Activated CD4-positive, alpha-beta T cell treated with anti-CD3 and anti-CD28 coated beads, Interleukin-2, Interleukin-6, amounts not matched to agents 100 ng/mL and 50 ng/mL, durations not matched to agents 16 hours and 8 hours (primary cell): ENCODE results near the gene NRCAM.
"Not testable (repeated sequence)": the region's sequence is repeated elsewhere in the genome, so short reads cannot be mapped to it uniquely, and the experiment has no call there.

Experiments
- DNase-seq: peaks from one replicate; pipeline ENCODE4 v3.0.0-alpha.2; 2020

The NRCAM gene

DNA sequence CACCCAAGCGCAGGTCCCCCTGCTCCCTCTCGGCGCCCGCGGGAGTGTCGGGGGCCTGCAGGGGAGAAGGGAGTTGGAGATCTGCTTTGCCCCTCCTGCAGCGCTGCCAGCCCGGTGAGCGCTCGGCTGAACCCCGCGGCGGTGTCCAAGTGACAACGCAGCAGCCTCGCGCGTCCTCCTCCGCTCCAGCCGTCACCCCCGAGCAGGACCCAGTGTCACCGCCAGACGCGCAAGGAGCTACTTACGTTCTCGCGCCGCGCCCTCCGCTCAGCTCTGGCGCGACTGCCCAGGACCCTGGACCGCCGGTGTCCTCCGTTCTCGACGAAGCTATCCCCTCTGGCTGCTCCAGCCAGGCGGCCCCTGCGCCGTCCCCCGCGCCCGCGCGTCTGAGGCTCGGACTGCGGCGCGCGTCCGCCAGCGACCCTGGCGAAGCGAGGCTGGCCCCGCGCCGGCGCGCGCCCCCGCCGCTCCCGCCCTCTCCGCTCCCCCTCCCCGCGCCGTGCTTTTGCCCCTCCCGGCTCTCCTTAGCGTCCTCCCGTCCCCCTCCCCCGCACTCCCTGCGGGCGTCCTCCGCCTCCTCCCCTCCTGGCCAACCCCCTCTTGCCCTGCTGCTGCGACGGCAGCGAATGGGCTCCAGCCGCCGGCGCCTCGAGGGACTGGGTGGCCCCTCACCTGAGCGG lies at the start of gene NRCAM:
Gene NRCAM (minus strand): TSS at position 439 of the 680 bp plus-strand sequence. CDS start 216,372 bp downstream, outside the sequence.
- DNase-seq, result peak; percentile 15

DNA sequence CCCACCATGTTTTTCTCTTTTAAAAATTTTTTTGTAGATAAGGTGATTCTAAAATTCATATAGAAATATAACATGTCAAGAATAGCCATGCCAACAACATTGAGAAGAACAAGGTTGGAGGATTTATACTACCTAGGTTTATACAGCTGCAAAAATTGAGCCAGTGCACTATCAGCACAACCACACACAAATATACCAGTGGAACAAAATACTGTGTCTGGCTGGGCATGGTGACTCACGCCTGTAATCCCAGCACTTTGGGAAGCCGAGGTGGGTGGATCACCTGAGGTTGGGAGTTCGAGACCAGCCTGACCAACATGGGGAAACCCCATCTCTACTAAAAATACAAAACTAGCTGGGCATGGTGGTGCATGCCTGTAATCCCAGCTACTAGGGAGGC lies 48.3 kb upstream of the NRCAM start:
- not testable (repeated sequence) for DNase-seq

DNA sequence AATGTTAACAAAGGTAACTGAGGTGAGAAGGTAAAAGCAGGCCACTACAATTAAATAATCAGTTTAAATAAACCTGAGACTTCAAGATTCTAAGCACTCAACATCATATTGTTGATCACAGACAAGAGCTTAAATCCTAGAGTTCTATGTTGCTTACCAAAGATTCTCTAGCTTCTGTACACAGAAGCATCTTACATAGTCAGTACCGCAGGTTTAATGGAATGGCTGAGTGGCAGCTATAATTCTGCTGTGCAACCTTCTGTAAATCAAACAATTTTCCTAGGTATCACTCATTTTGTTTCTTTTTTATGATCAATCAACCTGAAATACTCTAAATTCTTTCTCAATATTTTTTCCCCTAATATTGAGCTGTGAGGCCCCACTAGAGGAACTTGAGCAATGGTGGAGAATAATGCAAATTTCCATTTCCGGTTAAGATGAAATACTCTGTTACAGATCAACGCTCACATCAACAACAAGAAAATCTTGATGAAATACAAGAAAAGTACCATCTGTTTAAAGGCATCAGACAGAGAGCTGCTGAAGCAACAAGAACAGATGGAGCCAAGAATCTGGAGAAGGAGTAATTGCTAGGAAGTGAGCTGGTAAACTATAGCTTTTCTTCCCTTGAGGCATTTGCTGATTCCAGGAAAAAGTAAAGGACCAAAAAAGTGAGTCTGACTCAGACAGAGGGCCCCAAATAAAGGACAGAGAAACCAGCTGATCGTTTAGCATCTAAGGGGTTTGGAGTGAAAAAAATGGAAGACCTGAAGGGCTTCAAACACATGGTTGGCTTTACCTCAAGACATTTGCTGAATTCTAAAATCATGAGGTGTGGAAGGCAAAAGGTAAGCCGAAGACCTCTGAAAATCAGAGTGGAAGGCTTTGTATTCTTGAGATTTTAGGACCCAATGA lies 47.1 kb upstream of the NRCAM start:
- DNase-seq, result no peak

DNA sequence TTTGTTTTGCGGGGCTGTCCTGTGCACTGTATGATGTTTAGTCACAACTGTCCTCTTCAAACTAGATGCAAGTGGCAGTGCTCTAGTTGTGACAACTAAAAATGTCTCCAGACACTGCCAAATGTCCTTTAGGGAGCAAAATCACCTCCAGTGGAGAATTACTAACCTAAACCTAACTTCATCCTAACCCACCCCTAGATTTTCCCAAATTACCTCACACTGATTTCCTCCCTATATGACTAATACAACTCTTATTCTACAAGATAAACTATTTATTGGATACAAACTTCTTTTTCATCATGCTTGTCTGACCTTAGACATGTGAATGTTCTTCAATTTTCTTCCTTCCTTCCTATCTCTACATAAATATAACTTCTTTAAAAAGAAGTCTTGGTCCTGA lies 43.3 kb upstream of the NRCAM start:
- no peak for DNase-seq

DNA sequence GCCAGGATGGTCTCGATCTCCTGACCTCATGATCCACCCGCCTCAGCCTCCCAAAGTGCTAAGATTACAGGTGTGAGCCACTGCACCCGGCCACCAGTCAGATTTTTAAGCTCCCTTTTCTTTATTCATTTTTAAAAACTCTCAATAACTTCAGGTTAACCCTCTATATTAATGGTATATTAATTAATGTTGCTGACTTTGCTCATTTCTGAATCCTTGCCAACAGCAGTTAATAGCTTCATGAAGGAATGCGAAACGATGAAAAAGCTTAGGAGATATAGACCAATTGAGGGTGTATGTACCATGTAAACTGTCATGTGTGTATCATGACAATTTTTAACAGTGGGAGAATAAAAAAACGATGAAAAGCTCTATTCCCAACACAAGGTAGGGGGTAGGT lies 42.2 kb upstream of the NRCAM start:
- no peak for DNase-seq

DNA sequence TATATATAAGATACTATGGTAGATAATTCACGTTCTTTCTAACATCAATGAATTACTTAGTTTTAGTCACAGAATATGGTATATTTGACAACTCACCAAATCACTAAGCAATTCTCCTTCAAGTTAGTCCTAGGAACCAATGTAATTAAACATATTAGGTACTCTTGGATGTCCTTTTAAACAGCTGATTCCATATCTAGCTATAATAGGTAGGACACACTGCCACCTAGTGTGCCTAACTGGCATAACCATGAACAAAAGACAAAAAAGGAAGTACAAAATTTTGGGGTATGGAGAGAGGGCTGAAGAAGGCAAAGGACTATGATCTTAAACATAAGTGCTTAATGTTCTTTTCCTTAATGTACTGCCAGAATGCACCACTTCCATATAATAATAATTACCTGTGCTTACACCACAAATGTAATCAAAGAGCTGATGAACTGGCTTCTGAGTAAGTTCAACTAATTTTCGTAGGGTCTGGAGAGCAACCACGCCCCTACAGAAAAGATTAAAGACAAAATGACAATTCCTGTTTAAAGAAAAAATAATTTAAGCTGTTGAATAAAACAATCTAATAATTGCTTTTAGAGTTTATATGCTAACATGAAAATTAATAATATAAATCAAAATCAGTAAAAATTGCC lies 41.0 kb upstream of the NRCAM start:
- DNase-seq, result peak; percentile 55

DNA sequence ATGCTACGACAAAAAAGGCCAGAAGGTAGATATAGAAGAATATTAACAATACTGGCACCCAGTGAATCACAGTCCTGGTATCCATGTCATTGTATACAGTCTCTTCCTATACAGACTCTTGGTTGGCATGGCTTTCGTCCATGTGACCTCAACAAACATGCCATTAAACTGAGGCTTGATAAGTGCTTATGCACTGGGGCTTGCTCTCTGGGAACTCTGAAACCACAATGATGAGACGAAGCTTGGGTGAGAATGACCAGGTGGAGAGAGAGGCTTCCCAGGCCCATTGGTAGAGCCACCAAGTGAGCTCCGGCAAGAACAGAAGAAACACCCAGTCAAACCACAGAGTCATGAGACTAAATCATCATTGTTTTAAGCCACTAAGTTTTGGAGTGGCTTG lies 36.5 kb upstream of the NRCAM start:
- DNase-seq, result no peak

DNA sequence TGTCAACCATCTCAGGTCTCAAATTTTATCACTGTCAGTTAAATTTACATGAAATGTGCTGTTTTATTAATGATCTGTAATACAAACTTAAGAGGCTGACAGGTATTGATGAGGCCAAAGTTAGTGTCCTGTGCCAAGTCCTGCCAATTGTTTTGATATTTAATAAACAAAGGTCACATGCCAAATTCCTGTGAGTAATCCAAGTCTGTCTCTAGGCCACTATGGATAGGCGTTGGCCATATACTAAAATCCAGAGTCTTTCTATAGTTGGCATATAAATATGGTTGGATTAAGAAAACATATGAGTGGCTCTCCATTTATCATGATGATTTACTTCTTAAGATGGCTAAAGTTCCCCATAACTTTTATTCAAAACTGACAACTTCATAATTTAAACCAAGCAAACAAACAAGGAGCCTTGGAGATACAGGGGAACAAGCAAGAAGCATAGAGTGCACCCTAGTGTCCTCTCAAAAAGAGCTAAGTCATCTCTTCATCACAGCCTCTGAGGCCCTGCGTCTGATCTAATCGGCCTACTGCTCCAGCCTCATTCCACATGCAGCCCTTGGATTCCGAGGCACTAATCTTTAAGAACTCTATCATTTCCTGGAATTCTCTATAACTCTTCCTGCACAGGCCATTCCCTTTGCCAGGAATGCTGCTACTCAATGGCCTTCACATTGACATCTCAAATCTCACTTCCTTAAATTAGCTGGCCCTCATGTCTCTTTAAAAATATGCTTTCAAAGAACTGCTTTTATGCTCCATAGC lies 32.7 kb upstream of the NRCAM start:
- DNase-seq, result no peak

DNA sequence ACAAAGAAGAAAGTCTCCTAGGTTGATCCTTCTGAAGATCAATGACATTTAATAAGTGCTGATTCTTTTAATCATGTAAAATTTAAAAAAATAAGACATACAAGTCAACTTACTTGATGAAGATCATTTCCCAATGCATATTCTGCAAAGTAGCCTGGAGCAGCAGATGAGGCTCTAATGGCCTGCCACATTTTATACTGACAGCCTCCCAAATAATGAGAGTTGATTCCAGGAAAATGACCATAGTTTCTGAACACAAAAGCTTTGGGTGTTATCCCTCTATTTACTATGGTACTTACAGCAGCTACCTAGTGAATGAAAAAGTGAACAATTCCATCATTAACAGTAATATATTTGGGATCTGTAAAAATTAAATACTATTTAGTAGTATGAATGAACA lies 31.4 kb upstream of the NRCAM start:
- no peak for DNase-seq

DNA sequence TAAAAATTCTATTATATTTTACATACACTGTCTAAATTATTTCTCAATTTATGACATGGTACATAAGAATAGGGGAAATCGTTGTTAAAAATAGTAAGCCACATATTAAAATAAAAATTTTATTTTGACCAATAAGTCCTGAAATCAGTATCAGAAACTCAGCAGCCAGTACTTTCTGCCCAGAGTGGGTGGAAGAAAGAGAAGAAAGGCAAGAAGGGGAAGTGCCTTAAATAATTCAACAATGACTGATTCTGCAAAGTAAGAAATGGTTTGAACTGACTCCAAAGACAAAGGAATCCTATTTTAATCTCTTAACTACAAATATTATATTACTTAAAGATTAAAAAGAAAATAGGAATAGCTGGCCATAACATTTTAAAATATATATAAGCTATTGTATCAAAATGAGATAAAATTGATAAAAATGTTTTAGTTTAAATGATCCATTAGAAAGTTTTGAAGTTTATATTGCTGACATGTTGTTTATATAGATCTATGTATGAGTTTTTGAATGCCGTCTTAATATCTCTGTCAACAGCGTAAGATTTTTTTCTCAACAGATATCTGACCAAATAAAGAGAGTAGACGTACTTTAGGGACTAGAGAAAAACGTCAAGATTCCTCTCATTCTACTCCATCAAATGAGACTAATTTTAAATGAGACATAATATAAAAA lies 30.2 kb upstream of the NRCAM start:
- no peak for DNase-seq

DNA sequence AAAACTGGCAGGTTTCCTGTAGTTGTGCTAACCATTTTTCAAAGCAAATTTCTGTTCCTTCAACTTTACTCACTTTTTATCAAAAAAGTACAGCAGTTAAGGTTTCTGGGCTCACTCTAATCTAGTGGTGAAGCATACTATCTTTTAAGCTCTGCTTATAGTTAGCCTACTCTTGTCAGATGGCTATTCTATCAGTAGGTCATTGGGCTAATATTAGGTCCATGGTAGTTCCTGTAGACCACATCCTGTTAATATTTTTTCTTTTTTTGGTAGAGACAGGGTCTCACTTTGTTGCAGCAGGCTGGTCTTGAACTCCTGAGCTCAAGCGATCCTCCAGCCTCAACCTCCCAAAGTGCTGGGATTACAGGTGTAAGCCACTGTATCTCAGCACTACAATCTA lies 27.9 kb upstream of the NRCAM start:
- no peak for DNase-seq

DNA sequence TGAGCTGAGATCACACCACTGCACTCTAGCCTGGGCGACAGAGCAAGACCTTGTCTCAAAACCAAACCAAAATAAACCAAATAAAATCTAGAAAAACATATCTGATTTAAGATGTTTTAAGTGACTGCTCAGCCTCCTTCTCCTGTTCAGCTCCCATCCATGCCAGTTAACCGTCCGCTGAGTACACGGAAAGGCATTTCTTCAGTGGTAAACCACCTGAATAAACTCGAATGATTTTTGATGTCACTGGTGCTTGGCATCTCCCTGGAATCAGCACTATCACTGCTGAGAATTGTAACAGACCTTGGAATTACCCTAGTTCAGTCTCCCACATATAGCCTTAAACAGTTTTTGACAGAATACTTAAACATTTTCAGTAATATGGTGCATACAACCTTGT lies 24.1 kb upstream of the NRCAM start:
- DNase-seq, result no peak

DNA sequence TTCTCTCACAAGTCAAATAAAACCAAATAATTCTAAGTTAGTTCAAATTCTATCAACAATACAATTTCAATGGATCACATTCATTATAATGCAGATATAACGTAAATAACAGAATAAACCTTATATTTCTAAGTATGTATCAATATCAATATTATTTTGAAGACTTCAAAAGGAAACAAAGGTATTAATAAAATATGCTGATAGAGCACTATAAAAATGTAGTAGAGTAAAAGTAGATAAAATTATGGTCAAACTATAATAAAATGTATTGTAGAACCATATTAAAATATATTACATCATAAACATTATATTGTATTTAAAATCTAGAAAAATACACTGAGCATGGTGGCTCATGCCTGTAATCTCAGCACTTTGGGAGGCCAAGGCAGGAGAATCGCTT lies 23.5 kb upstream of the NRCAM start:
- no peak for DNase-seq

DNA sequence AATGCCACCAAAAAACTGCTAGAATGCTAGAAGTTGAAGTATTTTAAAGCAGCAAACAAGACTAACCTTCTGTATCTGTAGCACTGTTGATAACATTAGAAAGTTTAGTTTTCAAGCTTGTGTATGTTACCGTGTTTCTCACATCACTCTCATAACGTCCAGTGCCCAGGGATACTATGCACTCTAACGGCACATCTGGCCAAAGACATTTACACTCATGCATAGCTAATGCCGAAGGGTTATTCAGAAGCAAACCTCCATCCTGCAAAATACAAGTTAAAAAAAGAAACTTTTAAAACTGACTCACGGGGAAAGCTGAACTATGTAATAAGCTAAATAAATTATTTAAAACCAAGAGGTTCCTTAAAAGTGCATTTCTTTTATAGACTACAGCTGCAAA lies 22.9 kb upstream of the NRCAM start:
- DNase-seq, result no peak

DNA sequence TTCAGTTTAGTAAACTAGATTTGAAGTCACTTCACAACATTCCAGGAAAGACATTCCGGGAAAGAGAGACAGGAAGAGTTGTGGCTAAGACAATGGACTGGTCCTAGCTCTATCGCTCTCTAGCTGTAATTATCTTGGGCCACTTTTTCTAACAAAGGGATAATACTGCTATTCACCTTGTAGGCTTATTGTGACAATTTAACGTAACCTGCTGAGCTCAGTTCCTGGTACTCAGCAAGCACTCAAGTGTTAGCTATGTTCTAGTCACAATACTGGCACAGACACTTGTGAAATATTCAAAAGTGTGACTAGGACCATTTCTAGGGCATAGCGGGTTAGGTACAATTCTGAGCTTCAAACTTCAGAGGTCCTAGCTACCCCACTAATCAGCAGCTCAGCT lies 12.0 kb upstream of the NRCAM start:
- no peak for DNase-seq

DNA sequence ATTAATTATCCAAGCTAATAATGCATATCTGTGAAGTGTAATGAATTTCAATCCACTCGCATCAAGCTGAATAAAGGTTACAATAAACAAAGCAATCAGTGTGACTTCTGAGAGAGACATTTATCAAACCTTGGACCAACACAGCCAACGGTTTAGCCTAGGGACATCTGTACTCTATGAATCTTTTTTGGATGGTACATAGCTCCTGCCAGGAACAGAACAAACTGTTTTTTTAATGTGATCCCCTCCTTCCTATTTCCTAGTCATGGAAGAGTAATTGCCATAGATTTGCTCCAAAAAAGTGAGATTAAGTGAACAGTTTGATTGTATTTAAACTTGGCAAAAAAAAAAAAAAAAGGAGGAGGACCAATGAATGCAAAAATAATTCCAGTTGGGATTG lies 11.2 kb upstream of the NRCAM start:
- DNase-seq, result no peak

DNA sequence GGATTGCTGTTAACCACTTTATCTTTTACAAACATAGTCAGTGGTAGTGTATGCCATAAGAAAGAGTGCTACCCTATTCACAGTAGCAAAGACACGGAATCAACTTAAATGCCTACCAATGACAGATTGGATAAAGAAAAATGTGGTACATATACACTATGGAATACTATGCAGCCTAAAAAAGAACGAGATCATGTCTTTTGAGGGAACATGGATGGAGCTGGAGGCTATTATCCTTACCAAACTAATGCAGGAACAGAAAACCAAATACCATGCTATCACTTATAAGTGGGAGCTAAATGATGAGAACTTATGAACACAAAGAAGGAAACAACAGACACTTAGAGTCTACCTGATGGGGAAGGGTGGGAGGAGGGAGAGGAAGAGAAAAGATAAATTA lies 10.1 kb upstream of the NRCAM start:
- not testable (repeated sequence) for DNase-seq

DNA sequence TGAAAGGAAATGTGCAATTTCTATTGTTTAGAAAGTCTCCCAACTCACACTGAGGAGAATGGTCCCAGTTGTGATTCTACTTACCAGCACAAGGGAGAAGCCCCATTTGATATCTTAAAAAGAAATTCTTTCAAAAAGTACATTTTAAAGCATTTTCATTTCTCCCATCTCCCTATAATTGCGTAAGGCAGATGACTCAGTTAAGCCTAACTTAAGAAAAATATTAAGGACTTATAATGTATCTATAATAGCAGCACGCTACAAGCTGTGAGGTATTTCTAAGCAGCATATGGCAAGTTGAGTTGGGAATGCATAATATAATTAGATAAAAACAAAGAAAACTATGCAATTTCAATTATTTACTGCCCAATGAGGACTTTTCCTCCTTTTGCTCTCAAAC lies 8.5 kb upstream of the NRCAM start:
- DNase-seq, result no peak

DNA sequence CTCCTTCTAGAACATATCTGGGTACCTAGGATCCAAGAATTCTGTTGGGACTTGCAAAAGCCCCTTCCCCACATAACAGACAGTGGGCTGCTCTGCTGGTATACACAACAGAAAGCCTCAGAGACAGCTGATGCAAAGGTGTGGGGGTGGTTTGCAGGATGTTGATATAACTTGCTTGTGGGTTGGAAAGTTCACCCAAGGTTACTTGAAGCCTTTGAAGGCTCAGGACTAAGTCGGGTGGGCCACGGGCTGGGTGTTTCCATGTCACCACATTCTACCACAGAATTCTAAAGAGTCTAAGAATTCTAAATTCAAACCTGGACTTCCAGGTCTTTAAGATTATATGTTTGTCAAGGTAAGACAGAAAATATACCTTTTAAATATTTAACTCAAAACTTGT lies 7.4 kb upstream of the NRCAM start:
- DNase-seq, result no peak

DNA sequence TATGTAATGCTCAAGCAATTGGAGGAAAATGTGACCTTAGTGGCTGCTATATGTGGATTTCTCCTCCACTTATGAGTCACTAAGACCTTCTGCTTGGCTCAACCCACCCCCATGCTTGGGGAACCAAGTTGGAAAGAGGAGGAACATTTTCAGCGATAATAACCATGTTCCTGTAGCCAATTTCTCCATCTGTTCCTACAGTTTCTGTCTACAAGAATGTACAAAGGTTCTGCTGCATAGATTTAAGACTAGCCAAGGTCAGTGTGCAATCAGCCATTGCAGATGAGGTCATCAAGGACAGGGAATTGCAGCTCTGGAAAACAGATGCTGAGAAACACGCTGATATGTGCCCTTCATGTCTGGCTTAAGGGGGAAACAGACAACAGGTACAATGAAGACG lies 5.6 kb upstream of the NRCAM start:
- DNase-seq, result no peak

DNA sequence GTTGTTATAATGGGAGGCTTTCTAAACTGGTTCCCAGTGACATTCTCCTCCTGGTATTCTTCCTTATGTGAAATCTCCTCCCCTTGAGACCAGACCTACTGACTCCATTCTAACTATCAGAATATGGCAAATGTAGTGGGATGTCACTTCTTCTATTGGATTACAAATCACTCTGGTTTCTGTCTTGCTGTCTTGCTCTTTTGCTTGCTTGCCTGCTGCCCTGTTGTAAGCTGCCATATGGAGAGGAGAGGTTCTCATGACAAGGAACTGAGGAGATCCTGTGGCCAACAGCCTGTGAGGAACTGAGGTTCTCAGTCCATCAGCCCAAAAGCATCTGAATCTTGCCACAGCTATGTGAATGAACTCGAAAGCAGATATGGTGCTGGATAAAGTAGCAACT lies 4.7 kb upstream of the NRCAM start:
- DNase-seq, result no peak

DNA sequence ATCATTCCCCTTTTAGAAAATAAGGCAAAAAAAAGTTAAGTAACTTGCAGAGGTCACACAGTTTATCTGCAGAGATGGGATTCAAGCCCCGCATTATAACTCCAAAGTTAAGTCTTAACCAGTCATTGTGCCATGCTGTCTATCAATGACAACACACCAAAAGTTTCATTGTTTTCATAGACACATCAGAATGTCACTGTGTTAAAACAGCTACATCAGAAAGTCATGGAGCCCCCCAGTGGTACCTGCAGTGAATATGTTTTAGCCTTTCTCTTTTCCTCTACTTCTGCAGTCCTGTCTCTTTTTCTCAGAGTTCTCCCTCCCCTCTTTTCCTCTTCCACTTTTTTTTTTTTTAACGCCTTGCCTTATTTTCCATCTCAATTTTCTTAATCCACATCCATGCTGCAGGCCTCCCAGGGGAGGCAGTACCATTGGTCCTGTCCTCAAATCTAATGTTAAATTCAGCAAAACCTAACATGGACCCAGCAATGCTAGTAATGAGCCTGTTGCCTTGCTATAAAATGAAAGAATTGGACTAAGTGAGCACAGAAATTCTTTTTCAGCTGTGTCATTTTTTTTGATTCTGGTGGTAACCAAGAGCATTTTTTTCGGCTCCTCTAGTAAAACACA lies 3.8 kb upstream of the NRCAM start:
- DNase-seq, result peak; percentile 28
